Mucosa of descending colon (tissue), 3 donors: ENCODE results near the gene SCN4B. TPM values are rescaled to one million over a fixed set of nuclear protein-coding genes. Genes with fewer than 3 reads are reported as not detected.

Experiments
- ATAC-seq: fragments of 200-7000 bp; cut with Tn5 transposase; one replicate; pipeline ENCODE4 v1.9.1; 2020; ENCODE audit warnings: mild to moderate bottlenecking, moderate library complexity
- DNase-seq, 3 donors: peaks; one replicate each; pipeline ENCODE4 v3.0.0-alpha.2; 2020
- H3K36me3 ChIP-seq: fragments of 200-600 bp; one replicate; pipeline ENCODE4 v1.8.0; 2021; ENCODE audit warnings: low read depth, mild to moderate bottlenecking
- H3K4me1 ChIP-seq: fragments of 200-600 bp; one replicate; pipeline ENCODE4 v1.8.0; 2021; ENCODE audit warnings: low read depth, mild to moderate bottlenecking
- H3K4me3 ChIP-seq: fragments of 200-600 bp; one replicate; pipeline ENCODE4 v1.8.0; 2021; ENCODE audit warnings: mild to moderate bottlenecking
- H3K9me3 ChIP-seq: fragments of 200-600 bp; one replicate; pipeline ENCODE4 v1.8.0; 2021; ENCODE audit warnings: mild to moderate bottlenecking
- intact Hi-C, 2 donors: fragments of 100-400 bp; cut with DNase I in 1 of 2; cut with micrococcal nuclease in 1 of 2; formaldehyde crosslinking; loops; one replicate each; pipeline versions ENCODE4 v1.11.0 to v1.11.1; 2022; cut with DNase I, micrococcal nuclease
- total RNA-seq, 3 donors: library from RNA; stranded (reverse); fragmentation: NEBNext Ultra II Directional in 2 of 3; extraction: Animal tissue kit (Norgen Biotek cat#: 25700) in 2 of 3; gene quantifications; one replicate each; pipeline versions ENCODE4 v1.2.1 to v1.2.4, GENCODE V29; 2021 to 2023
- TF ChIP-seq, protein P1 (sequence below): fragments of 200-600 bp; IDR thresholded peaks from one replicate; pipeline ENCODE4 v1.8.0; 2022; ENCODE audit warnings: antibody characterized with exemption, mild to moderate bottlenecking
- donor health status: DM: no; HTN: no; CAD: no; lungs with moderate emphysema.
- donor health status: DM: no; HTN: no; CAD: no.
- donor health status: DM: no; HTN: yes; CAD: no.

The SCN4B gene
- total RNA-seq, 3 donors from 2014 or later, result 1.0 to 2.6 (median 1.2) TPM

DNA sequence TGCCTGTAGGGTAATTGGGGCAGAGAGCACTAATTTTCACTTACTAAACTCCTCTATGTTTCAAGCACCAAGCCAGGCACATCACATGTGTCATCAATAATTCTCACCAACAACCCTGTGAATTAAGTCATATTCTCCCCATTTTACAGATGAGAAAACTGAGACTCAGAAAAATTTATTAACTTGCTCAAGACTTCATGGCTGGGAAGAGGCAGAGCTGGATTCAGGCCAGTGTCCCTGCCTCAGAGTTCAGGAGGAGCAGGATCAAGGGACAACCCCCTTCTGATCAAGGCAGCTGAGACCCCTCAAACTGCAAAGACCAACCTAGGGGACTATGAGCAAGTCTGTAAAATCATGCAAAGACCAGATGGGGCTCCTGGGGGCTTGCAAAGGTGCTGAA lies 68.0 kb downstream of the SCN4B start:
- H3K36me3 ChIP-seq, result no peaks in the 10 kb centered on the region
- no peak for DNase-seq
- H3K4me3 ChIP-seq, result no peak overlapping the region
- TF ChIP-seq, protein P1, sequence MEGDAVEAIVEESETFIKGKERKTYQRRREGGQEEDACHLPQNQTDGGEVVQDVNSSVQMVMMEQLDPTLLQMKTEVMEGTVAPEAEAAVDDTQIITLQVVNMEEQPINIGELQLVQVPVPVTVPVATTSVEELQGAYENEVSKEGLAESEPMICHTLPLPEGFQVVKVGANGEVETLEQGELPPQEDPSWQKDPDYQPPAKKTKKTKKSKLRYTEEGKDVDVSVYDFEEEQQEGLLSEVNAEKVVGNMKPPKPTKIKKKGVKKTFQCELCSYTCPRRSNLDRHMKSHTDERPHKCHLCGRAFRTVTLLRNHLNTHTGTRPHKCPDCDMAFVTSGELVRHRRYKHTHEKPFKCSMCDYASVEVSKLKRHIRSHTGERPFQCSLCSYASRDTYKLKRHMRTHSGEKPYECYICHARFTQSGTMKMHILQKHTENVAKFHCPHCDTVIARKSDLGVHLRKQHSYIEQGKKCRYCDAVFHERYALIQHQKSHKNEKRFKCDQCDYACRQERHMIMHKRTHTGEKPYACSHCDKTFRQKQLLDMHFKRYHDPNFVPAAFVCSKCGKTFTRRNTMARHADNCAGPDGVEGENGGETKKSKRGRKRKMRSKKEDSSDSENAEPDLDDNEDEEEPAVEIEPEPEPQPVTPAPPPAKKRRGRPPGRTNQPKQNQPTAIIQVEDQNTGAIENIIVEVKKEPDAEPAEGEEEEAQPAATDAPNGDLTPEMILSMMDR, result no peak
- no peak for ATAC-seq
- peaks cover 45% of the 10 kb centered on the region for H3K4me1 ChIP-seq
- intact Hi-C loops, result no loop called here
- no peaks in the 10 kb centered on the region for H3K9me3 ChIP-seq

DNA sequence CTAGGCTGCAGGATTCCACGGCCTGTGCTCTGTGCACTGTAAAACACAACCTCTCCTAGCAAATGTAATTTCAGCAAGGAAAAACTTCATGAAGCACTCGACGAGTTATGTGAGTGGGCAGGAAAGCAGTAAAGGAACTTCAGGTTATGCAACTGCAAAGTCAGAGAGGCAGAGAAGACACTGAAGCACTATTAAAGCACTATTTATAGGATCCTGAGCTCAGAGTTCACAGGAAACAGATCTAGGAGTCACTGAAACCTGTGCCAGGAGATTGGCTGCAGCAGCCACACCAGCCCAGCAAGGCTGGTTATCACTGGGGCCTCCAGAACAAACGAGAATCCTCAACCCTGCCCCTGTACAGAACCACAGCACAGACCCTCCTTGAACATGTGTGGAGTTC lies 68.4 kb downstream of the SCN4B start:
- peak; percentile 74 for ATAC-seq
- Histone ChIP-seq H3K4me3 (no peak overlapping the region), H3K36me3 (no peaks in the 10 kb centered on the region), H3K9me3 (no peaks in the 10 kb centered on the region), H3K4me1 (peaks cover 45% of the 10 kb centered on the region)
- TF ChIP-seq, protein P1, result no peak
- intact Hi-C loops, result no loop called here
- peak in 1 of 3 donors; percentile 63 for DNase-seq

Other genes starting within 250 kb of the SCN4B start
- gene TMPRSS13, start 223.4 kb downstream of the SCN4B start, total RNA-seq, result 1 to 10 TPM in 1 of 3 donors, under 1 TPM in 2; 0.32 to 1.9 (median 0.72) TPM
- 10 to 100 TPM in 2 of 3 donors, 1 to 10 TPM in 1; 9.3 to 25.9 (median 12.5) TPM for gene IL10RA, start 166.4 kb downstream of the SCN4B start, total RNA-seq
- gene TMPRSS4, start 75.7 kb downstream of the SCN4B start, total RNA-seq, result 100 to 1,000 TPM; 159 to 648 (median 243) TPM
- not detected for gene SMIM35, start 65.9 kb downstream of the SCN4B start, total RNA-seq
- gene SCN2B, start 23.8 kb upstream of the SCN4B start, total RNA-seq, result 1 to 10 TPM in 1 of 3 donors, under 1 TPM in 2; 0.23 to 3.7 (median 0.34) TPM
- 10 to 100 TPM in 1 of 3 donors, 1 to 10 TPM in 2; 7.5 to 15.0 (median 7.7) TPM for gene JAML, start 72.2 kb upstream of the SCN4B start, total RNA-seq
- 10 to 100 TPM in 1 of 3 donors, 1 to 10 TPM in 2; 4.9 to 19.6 (median 9.0) TPM for gene MPZL3, start 99.5 kb upstream of the SCN4B start, total RNA-seq
- 10 to 100 TPM; 34.4 to 83.1 (median 72.4) TPM for gene MPZL2, start 111.5 kb upstream of the SCN4B start, total RNA-seq
- gene CD3E, start 151.9 kb upstream of the SCN4B start, total RNA-seq, result 1 to 10 TPM; 6.3 to 9.7 (median 9.7) TPM
- gene CD3D, start 189.9 kb upstream of the SCN4B start, total RNA-seq, result 1 to 10 TPM; 4.9 to 8.1 (median 7.7) TPM
- gene CD3G, start 191.5 kb upstream of the SCN4B start, total RNA-seq, result 1 to 10 TPM; 2.8 to 5.1 (median 4.2) TPM
- gene UBE4A, start 206.8 kb upstream of the SCN4B start, total RNA-seq, result 10 to 100 TPM; 42.3 to 50.1 (median 46.1) TPM
- gene ATP5MG, start 248.8 kb upstream of the SCN4B start, total RNA-seq, result 100 to 1,000 TPM; 224 to 287 (median 262) TPM